ENCODE measurements around the gene SYTL2.

DNA sequence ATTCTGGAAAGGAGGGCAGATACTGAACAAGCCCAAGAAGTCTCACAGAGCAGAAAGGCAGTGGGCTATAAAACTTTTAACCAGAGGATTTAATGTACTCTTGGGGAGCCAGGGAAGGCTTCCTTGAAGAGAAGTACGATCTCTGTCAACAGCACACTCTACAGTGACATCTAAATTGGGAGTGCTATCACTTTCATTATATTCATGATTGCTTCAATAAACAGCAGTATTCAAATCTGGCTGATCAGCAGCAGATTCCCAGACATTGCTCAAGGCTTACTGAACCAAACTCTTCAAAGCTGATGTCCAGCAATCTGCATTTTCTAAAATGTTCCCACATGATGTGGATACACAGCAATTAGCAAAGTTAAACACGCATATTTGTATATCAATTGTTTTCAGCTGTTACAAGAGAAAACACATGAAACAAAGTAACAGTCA is 44.2 kb downstream of the SYTL2 start:
- TF ChIP-seq MAX (IDR thresholded peaks at IDR 0.05) (no peak), TAF1 (conservative IDR thresholded peaks at IDR 0.05) (no peak), GABPA (IDR thresholded peaks at IDR 0.05 in 1 of 2, conservative IDR thresholded peaks at IDR 0.05 in 1 of 2) (no peak), NR2F2 (IDR thresholded peaks at IDR 0.05) (no peak), SP1 (IDR thresholded peaks at IDR 0.05) (no peak), RAD21 (IDR thresholded peaks at IDR 0.05) (no peak), RXRA (IDR thresholded peaks at IDR 0.05) (no peak), JUND (IDR thresholded peaks at IDR 0.05) (no peak), REST (IDR thresholded peaks at IDR 0.05) (no peak), YY1 (IDR thresholded peaks at IDR 0.05) (no peak)
- TF ChIP-seq, protein P1, sequence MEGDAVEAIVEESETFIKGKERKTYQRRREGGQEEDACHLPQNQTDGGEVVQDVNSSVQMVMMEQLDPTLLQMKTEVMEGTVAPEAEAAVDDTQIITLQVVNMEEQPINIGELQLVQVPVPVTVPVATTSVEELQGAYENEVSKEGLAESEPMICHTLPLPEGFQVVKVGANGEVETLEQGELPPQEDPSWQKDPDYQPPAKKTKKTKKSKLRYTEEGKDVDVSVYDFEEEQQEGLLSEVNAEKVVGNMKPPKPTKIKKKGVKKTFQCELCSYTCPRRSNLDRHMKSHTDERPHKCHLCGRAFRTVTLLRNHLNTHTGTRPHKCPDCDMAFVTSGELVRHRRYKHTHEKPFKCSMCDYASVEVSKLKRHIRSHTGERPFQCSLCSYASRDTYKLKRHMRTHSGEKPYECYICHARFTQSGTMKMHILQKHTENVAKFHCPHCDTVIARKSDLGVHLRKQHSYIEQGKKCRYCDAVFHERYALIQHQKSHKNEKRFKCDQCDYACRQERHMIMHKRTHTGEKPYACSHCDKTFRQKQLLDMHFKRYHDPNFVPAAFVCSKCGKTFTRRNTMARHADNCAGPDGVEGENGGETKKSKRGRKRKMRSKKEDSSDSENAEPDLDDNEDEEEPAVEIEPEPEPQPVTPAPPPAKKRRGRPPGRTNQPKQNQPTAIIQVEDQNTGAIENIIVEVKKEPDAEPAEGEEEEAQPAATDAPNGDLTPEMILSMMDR (IDR thresholded peaks at IDR 0.05; ENCODE audit: low read depth, low read length, missing input control) = no peak

All from liver (tissue), 3 donors.